HepG2 (cell line): ENCODE data around the gene PRPSAP1. TPM values are rescaled to one million over a fixed set of nuclear protein-coding genes. Genes with fewer than 3 reads are reported as not detected.

ENCODE experiments used
- ATAD3A ChIP-seq: sonication (generic); formaldehyde crosslinking; IDR thresholded peaks from 2 replicates; pipeline ENCODE4 v1.4.0; 2020; ENCODE audit warnings: missing genetic modification reagents
- CEBPB ChIP-seq: IDR thresholded peaks from 2 replicates; pipeline ENCODE4 v1.6.1; 2011; ENCODE audit warnings: low read depth, low read length, improper control_type of control experiment, borderline replicate concordance
- CENPX ChIP-seq: sonication (generic); formaldehyde crosslinking; IDR thresholded peaks from 2 replicates; pipeline ENCODE4 v1.9.0; 2021; ENCODE audit warnings: mild to moderate bottlenecking, missing genetic modification reagents, moderate library complexity
- FOXC1 ChIP-seq: sonication (generic); formaldehyde crosslinking; IDR thresholded peaks from 2 replicates; pipeline ENCODE4 v1.8.0; 2022; ENCODE audit warnings: mild to moderate bottlenecking, missing genetic modification reagents, borderline replicate concordance
- GZF1 ChIP-seq: sonication (generic); formaldehyde crosslinking; IDR thresholded peaks from 2 replicates; pipeline ENCODE4 v1.5.1; 2020; ENCODE audit warnings: mild to moderate bottlenecking, missing genetic modification reagents
- KAT7 ChIP-seq: IDR thresholded peaks from 2 replicates; pipeline ENCODE4 v1.6.1; 2018; ENCODE audit warnings: borderline replicate concordance, missing compliant biosample characterization
- NONO ChIP-seq, 2 experiments: fragments of 450-650 bp in 1 of 2; sonication (generic) in 1 of 2; formaldehyde crosslinking in 1 of 2; IDR thresholded peaks in 1 of 2; conservative IDR thresholded peaks in 1 of 2; 2 replicates each; pipeline versions ENCODE4 v1.6.1 to v1.8.0; 2017 to 2022; ENCODE audit warnings: mild to moderate bottlenecking in 1 of 2, missing genetic modification reagents in 1 of 2, moderate library complexity in 1 of 2
- RAD21 ChIP-seq: fragments of 450-650 bp; formaldehyde crosslinking; IDR thresholded peaks from 2 replicates; pipeline ENCODE4 v1.5.0; 2020; ENCODE audit warnings: mild to moderate bottlenecking
- SP5 ChIP-seq: IDR thresholded peaks from 2 replicates; pipeline ENCODE4 v1.6.1; 2016; ENCODE audit warnings: low read depth, borderline replicate concordance
- ZBTB3 ChIP-seq: sonication (generic); formaldehyde crosslinking; IDR thresholded peaks from 2 replicates; pipeline ENCODE4 v1.4.0; 2020; ENCODE audit warnings: low read depth, mild to moderate bottlenecking, moderate library complexity, missing genetic modification reagents, borderline replicate concordance
- ZBTB38 ChIP-seq: sonication (generic); formaldehyde crosslinking; IDR thresholded peaks from 2 replicates; pipeline ENCODE4 v1.5.1; 2020; ENCODE audit warnings: mild to moderate bottlenecking, missing genetic modification reagents
- ZFP90 ChIP-seq: sonication (generic); formaldehyde crosslinking; IDR thresholded peaks from 2 replicates; pipeline ENCODE4 v1.8.0; 2022; ENCODE audit warnings: missing genetic modification reagents, mild to moderate bottlenecking, inconsistent platforms, borderline replicate concordance
- ZNF570 ChIP-seq: sonication (generic); formaldehyde crosslinking; IDR thresholded peaks from 2 replicates; pipeline ENCODE4 v1.4.0; 2020; ENCODE audit warnings: mild to moderate bottlenecking, missing genetic modification reagents, borderline replicate concordance
- ZNF644 ChIP-seq: IDR thresholded peaks from 2 replicates; pipeline ENCODE4 v1.6.1; 2016; ENCODE audit warnings: low read depth
- ZNF737 ChIP-seq: sonication (generic); formaldehyde crosslinking; IDR thresholded peaks from 2 replicates; pipeline ENCODE4 v1.5.0; 2020; ENCODE audit warnings: missing genetic modification reagents, mild to moderate bottlenecking, borderline replicate concordance
- ZSCAN21 ChIP-seq: sonication (generic); formaldehyde crosslinking; IDR thresholded peaks from 2 replicates; pipeline ENCODE4 v1.8.0; 2022; ENCODE audit warnings: mild to moderate bottlenecking, missing genetic modification reagents, moderate library complexity, borderline replicate concordance
- polyA plus RNA-seq, 8 experiments: library from polyadenylated mRNA; depleted of rRNA in 3 of 8; stranded (reverse) in 7 of 8; unstranded in 1 of 8; fragments of >200 nt; fragmentation: Illumina TruSeq in 4 of 8; extraction: Trizol in 4 of 8; gene quantifications; 2 replicates each; pipeline versions ENCODE4 v1.2.1 to v1.2.3, GENCODE V29; 2011 to 2016; ENCODE audit warnings: low read depth in 4 of 8, missing spikeins in 1 of 8, mixed read lengths in 1 of 8; ENCODE audit not compliant: insufficient read depth in 1 of 8
- total RNA-seq, 5 experiments: library from RNA; depleted of rRNA; stranded (reverse); fragments of >200 nt; fragmentation: Illumina TruSeq; extraction: Trizol; gene quantifications; 2 replicates each; pipeline ENCODE4 v1.2.3, GENCODE V29; 2016; ENCODE audit warnings: low read depth in 1 of 5
- TF ChIP-seq, protein P1 (sequence below): sonication (generic); formaldehyde crosslinking; IDR thresholded peaks from 2 replicates; pipeline ENCODE4 v1.5.0; 2020; ENCODE audit warnings: missing genetic modification reagents
- TF ChIP-seq, protein P2 (sequence below): sonication (generic); formaldehyde crosslinking; IDR thresholded peaks from 2 replicates; pipeline ENCODE4 v1.5.1; 2020; ENCODE audit warnings: missing genetic modification reagents, mild to moderate bottlenecking, borderline replicate concordance
- TF ChIP-seq, protein P3 (sequence below): sonication (generic); formaldehyde crosslinking; IDR thresholded peaks from 2 replicates; pipeline ENCODE4 v1.4.0; 2020; ENCODE audit warnings: missing genetic modification reagents, mild to moderate bottlenecking, borderline replicate concordance
- TF ChIP-seq, protein P4 (sequence below): sonication (generic); formaldehyde crosslinking; IDR thresholded peaks from 2 replicates; pipeline ENCODE4 v1.5.0; 2020; ENCODE audit warnings: mild to moderate bottlenecking, low read depth, missing genetic modification reagents, borderline replicate concordance

The PRPSAP1 gene
- total and polyA plus RNA-seq, 2 of the 13 experiments (the other 11 are each of a cell fraction or from before 2014, with no cell fraction given) = 91.1 to 314 TPM

DNA sequence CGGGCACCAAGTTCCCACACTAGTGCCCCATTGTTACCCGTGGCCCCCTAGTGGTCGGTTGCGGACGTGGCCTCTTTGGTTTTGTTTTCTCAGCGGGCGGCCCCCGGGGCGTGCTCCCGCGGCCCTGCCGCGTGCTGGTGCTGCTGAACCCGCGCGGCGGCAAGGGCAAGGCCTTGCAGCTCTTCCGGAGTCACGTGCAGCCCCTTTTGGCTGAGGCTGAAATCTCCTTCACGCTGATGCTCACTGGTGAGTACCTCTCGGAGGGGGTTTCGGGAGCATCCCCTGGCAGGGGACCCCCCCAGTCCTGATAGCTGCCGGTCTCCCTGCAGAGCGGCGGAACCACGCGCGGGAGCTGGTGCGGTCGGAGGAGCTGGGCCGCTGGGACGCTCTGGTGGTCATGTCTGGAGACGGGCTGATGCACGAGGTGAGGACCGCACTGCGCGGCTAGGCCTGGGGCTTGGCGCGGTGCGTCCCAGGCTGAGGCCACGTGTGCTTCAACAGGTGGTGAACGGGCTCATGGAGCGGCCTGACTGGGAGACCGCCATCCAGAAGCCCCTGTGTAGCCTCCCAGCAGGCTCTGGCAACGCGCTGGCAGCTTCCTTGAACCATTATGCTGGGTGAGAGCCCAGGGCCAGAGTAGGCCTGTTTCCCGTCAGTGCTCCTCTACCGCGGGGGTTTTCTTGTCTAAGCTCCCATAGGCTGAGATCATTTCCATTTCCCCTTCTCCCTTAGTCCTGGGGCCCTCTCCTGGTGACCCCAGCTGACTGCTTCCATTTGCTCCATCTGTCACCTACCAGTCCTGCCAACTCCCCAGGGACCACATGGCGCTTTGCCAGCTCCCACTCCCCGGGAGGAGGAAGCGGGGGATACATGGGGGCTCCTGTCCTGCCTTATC lies 32.4 kb upstream of the PRPSAP1 start (continued):
- TF ChIP-seq ZNF644 (CRISPR knock-in tag) (peak; percentile 61), ATAD3A (CRISPR knock-in tag) (no peak), KAT7 (CRISPR knock-in tag) (peak; percentile 92), SP5 (peak; percentile 58; the same call in 1 of the 2 replicates), CENPX (CRISPR knock-in tag) (no peak), ZFP90 (CRISPR knock-in tag) (peak; percentile 98; the same call in 1 of the 2 replicates), ZNF737 (CRISPR knock-in tag) (peak; percentile 97), ZBTB38 (peak; percentile 97), CEBPB (no peak), NONO (IDR thresholded peaks at IDR 0.05) (no peak), NONO (CRISPR knock-in tag; conservative IDR thresholded peaks at IDR 0.05) (peak; percentile 72), ZSCAN21 (CRISPR knock-in tag) (peak; percentile 97), FOXC1 (CRISPR knock-in tag) (peak; percentile 99), ZNF570 (CRISPR knock-in tag) (peak; percentile 97), GZF1 (peak; percentile 95), ZBTB3 (peak; percentile 53; the same call in 1 of the 2 replicates), RAD21 (CRISPR knock-in tag) (peak; percentile 95)
- TF ChIP-seq, protein P1, sequence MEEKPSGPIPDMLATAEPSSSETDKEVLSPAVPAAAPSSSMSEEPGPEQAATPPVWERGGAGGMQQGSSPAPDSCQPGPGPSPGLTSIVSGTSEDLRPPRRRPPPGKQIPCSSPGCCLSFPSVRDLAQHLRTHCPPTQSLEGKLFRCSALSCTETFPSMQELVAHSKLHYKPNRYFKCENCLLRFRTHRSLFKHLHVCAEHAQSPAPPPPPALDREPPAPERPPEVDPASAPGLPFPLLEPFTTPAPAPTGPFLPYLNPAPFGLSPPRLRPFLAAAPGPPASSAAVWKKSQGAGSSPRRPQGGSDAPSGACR (CRISPR knock-in tag) = peak; percentile 94
- TF ChIP-seq, protein P2, sequence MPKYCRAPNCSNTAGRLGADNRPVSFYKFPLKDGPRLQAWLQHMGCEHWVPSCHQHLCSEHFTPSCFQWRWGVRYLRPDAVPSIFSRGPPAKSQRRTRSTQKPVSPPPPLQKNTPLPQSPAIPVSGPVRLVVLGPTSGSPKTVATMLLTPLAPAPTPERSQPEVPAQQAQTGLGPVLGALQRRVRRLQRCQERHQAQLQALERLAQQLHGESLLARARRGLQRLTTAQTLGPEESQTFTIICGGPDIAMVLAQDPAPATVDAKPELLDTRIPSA (CRISPR knock-in tag) = peak; percentile 99
- TF ChIP-seq, protein P3, sequence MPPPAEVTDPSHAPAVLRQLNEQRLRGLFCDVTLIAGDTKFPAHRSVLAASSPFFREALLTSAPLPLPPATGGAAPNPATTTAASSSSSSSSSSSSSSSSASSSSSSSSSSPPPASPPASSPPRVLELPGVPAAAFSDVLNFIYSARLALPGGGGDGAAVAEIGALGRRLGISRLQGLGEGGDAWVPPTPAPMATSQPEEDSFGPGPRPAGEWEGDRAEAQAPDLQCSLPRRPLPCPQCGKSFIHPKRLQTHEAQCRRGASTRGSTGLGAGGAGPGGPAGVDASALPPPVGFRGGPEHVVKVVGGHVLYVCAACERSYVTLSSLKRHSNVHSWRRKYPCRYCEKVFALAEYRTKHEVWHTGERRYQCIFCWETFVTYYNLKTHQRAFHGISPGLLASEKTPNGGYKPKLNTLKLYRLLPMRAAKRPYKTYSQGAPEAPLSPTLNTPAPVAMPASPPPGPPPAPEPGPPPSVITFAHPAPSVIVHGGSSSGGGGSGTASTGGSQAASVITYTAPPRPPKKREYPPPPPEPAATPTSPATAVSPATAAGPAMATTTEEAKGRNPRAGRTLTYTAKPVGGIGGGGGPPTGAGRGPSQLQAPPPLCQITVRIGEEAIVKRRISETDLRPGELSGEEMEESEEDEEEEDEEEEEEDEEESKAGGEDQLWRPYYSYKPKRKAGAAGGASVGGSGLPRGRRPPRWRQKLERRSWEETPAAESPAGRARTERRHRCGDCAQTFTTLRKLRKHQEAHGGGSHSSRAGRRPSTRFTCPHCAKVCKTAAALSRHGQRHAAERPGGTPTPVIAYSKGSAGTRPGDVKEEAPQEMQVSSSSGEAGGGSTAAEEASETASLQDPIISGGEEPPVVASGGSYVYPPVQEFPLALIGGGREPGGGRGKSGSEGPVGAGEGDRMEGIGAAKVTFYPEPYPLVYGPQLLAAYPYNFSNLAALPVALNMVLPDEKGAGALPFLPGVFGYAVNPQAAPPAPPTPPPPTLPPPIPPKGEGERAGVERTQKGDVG (CRISPR knock-in tag) = peak; percentile 92; the same call in 1 of the 2 replicates
- TF ChIP-seq, protein P4, sequence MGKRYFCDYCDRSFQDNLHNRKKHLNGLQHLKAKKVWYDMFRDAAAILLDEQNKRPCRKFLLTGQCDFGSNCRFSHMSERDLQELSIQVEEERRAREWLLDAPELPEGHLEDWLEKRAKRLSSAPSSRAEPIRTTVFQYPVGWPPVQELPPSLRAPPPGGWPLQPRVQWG (CRISPR knock-in tag) = 0 out of 2 replicates have a peak, but pooled peaks have one; percentile 56
